Right ventricle myocardium inferior (tissue), 1 donor: ENCODE measurements around the gene CELSR1. TPM values are rescaled to one million over a fixed set of nuclear protein-coding genes. Genes with fewer than 3 reads are reported as not detected.
"Not testable (repeated sequence)": the region's sequence is repeated elsewhere in the genome, so short reads cannot be mapped to it uniquely, and the experiment has no call there.

ENCODE experiments used
- ATAC-seq: fragments of 200-7000 bp; cut with Tn5 transposase; one replicate; pipeline ENCODE4 v1.9.1; 2020; ENCODE audit warnings: mild to moderate bottlenecking, moderate library complexity
- DNase-seq: peaks from one replicate; pipeline ENCODE4 v3.0.0; 2021; ENCODE audit errors: missing footprints
- intact Hi-C: fragments of 100-400 bp; cut with DNase I; formaldehyde crosslinking; loops from one replicate; pipeline ENCODE4 v1.11.0; 2022
- total RNA-seq: library from RNA; stranded (reverse); fragmentation: NEBNext Ultra II Directional; extraction: Animal tissue kit (Norgen Biotek cat#: 25700); gene quantifications from one replicate; pipeline ENCODE4 v1.2.1, GENCODE V29; 2021
- donor health status: DM: no; HTN: yes; CAD: no; lungs with severe emphysema.

Gene CELSR1
- total RNA-seq, 1 donor from 2014 or later: 8.4 TPM

DNA sequence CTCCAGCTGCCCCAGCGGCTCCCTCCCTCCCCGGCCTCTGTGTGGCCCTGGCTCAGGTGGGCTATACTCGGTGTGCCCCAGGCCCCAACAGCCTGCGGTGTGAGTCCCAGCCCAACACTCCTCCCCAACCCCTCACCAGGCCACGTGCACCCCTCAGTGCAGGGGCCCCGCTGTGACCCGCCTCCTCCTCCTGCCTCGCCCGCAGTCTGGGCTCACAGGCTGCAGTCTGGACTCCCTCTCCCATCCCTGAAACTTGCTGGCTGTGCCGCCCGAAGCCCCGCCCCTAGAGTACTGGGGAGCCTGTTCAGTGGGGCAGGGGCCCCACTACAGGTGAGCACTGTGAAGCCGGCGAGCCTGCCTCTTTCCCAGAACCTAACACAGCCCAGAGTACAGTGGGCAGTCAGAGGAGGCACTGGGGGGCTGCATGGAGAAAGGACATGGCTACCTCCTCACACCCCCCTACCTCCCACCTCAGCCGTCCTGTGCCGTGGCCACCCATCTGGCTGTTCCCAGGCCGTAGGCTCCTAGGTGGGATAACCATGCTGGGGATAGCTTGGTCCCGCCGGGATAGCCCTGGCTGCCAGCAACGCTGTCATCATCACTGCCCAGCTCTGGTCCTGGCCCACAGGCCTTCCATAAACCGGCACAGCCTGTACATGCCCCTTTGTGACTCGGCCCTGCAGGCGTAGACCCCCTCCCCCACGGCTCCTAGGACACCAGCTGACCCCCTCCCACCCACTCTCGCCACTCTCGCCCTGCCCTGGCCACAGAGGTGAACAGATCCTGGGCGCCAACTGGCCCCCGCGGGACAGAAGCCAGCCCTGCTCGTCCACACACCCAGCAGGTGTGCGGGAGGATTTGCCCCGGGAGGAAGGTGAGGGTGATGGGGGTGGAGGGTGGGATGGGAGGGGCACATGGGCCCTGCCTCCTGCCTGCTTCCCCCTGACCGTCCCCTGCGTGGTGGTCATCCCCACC lies 29.7 kb downstream of the CELSR1 start:
- ATAC-seq (no peak), DNase-seq (no peak)
- intact Hi-C loops: no loop called here

DNA sequence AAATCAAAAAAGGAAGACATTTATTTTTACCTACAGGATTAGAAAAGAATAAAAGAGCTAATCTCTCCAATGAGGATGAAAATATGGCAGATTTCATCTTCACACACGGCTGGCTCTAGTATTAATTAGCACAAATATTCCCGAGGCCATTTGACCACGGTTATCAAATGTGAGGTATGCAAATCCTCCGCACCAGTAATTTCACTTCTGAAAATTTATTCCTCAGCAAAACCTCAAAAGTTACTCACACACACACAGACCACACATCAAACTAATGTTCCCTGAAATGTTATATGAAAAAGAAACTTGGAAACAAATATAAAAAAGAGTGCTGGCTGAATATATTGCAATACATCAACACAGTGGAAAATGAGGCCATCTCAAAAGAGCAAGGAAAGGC lies 32.8 kb downstream of the CELSR1 start:
- DNase-seq (no peak), ATAC-seq (no peak)
- intact Hi-C loops: no loop called here

DNA sequence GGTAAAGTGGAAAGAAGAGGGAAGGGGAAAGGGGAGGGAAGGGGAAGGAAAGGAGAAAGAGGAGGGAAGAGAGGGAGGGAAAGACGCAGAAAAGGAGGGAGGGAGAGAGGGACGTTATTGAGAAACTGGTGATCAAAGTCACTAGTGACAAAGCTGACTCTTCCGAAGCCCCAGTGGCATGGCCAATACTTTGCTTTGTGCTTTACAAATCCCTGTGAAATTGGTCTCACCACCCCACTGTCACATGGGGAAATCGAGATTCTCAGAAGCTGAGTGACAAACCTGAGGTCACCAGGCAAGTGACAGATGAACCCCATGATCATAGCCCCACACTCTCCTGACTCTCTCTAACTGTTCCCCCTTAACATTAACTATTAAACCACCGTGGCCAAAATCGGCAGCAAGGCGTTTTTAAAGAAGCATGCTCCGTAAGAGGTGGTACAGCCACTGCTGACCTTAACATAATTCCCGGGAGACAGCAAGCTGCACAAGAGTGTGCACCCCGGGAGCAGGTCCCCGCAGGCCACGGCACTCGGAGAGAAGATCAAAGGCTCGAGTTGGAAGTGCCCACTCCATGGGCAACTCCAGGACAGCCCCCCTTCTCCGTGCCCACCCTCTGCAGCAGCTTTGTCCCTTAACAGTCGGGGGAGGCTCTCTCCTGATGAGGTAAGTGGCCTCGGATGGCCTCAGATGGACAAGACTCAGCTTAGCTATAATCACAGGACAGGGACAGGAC lies 34.8 kb downstream of the CELSR1 start:
- ATAC-seq (no peak), DNase-seq (no peak)
- intact Hi-C loops: no loop called here

DNA sequence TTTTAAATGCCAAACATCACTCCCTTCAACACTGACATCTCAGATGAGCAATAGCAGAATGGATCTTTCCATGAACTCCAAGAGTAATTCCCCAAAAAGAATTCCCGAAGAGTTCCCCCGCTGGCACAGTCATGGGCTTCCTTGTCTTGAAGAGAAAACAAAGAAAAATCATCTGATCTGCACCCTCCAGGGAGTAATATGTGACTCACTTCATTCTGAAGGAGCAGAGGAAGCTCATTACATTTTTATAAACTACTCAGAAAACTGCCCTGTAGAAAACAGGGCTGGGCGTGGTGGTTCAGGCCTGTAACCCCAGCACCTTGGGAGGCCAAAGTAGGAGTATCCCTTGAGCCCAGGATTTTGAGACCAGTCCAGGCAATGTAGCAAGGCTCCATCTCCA lies 35.7 kb downstream of the CELSR1 start:
- no peak for DNase-seq
- intact Hi-C loops: no loop called here
- no peak for ATAC-seq

DNA sequence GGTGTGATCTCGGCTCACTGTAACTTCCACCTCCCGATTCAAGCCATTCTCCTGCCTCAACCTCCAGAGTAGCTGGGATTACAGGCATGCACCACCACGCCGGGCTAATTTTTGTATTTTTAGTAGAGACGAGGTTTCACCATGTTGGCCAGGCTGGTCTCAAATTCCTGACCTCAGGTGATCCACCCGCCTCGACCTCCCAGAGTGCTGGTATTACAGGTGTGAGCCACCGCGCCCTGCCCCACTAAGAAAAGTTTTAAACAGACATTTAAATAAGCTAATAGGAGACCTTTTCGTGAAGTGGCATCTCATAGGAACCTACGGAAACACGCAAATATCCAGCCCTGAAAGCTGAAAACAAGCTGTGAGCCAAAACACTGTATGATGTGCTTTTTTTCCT lies 36.2 kb downstream of the CELSR1 start:
- intact Hi-C loops, DNase-seq, ATAC-seq: not testable (repeated sequence)

DNA sequence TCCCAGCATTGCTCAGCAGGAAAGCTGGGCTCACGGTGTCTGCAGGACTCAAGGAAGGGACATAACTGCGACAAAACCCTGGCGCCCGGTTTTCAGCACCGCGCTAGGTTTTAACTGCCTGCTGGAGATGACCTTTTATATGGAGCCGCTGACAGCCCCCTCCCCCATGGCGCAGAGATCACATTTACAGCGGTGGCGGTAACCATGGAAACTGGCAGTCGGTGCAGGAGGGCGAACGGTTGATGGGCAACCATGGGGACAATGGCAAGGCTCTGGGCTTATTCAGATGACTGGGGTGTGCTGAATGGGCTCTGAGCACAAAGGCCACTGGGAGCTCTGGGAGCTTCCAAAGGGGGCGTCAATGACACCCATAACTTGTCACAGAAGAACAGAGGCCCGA lies 37.2 kb downstream of the CELSR1 start:
- ATAC-seq: no peak
- DNase-seq: no peak
- intact Hi-C loops: no loop called here

DNA sequence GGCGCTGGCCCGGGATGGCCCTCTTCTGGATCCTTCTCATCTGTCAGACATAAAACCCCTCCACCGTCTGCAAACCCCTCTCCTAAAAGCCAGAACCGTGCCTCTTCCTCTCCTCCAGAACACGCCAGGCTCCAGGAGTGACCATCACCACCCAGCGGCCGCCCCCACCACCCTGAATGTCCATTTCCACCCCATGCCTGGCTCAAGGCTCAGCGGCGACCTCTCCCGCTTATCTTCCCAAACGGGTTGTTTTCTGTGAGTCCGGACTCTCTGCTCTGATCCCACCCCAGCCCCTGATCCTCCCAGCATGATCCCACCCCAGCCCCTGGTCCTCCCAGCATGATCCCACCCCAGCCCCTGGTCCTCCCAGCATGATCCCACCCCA lies 37.6 kb downstream of the CELSR1 start:
- intact Hi-C loops: no loop called here
- DNase-seq (no peak), ATAC-seq (no peak)

DNA sequence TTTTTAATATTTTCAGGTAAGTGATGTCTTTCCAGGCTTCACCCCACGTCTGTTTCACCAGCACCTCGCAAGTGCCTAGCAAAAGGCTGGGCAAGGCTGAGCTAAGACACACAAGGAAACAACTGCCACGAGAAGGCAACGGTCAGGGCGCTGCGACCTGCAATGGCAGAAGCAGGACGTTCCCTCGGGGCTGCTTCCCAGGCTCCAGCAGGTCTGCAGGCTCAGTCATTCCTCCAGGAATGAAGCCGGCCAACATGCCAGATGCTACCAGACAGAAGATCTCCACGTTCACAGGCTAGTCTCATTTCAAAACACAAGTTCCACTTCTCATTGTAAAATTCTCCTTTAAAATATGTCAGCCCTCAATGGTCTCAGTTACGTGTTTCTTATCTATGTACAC lies 45.5 kb downstream of the CELSR1 start:
- intact Hi-C loops: no loop called here

DNA sequence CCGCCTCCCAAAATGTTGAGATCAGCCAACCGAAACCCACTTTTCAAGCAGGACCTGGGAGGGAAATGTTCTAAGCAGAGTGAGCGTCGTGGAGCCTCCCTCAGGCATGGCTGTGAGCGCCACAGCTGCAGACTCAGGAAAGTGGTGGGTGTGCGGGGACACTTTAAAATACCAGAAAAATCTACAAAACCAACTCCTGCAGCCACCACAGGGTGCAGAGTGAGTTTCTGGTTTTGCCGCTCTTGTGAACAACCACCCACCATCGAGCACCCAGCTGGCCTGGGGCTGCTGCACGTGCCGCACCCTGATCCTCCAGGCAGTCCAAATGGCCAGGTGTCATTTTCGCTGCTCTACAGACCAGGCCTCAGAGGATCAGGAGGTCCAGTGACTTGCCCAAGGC lies 46.9 kb downstream of the CELSR1 start:
- intact Hi-C loops: no loop called here
- no peak for ATAC-seq
- DNase-seq: no peak

More for the DNA sequence above, 45.5 kb downstream of the CELSR1 start:
- DNase-seq (no peak), ATAC-seq (no peak)

DNA sequence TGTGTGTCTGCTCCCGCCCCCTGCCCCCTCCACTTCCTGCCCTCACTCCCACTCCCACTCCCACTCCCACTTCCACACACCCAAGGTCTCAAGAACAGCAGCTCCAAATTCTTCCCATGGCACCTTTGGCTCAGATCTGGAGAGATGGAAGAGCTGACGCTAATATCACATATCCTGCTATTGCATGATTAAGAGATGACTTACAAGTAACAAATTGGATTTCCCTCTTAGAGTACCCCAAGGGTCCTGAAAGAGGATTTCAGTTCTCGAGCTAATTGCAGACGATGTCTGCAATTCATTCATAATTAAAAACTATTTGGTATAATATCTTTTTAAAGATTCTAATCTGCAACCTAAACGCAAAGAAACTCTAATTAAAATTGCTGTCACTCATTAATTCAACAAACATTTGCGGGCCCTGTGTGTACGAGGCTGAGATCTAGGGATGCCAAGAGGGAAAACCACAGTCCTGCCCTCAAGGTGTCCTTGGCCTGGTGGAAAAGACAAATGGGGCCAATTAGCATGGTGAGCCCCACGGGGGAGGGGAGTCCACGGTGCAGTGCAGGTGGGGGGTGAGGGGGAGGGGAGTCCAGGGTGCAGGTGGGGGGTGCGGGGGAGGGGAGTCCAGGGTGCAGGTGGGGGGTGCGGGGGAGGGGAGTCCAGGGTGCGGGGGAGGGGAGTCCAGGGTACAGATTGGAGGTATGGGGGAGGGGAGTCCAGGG lies 50.3 kb downstream of the CELSR1 start:
- ATAC-seq: no peak
- no peak for DNase-seq
- intact Hi-C loops: no loop called here

DNA sequence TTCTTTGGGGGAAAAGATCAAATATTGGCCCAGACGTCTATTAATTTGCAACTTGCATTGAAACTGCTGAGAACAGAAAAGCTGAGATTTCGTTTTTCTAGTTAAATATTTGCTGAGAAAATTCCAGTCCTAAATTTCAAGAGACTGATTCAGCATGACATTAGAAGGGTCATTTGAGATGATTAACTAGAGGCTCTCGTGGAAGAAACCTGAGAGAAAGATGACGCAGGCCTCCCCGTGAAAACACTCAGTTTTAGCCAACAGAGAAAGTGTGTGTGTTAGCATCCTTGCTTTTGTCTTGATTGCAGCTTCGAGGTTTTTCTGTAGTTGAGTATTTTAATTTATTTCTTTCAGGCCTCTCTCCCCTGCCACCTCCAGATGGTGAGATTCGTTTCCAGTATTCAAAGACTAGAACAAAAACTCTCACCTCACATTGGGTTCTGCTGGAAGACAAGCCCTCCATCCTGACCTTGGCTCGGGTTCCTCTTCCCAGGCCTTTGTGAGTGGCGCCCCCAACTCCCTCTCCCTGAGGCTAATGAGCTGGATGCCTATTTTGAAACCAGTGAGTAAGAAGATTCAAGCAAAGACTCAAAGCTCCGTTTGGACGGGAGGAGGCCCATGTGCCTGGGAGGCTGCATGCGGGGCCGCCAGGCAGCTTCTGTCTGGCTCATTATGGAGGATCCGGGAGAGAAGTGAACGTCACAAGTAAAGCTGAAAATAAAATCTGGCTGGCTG lies 52.4 kb downstream of the CELSR1 start:
- ATAC-seq: no peak
- DNase-seq: no peak
- intact Hi-C loops: no loop called here

DNA sequence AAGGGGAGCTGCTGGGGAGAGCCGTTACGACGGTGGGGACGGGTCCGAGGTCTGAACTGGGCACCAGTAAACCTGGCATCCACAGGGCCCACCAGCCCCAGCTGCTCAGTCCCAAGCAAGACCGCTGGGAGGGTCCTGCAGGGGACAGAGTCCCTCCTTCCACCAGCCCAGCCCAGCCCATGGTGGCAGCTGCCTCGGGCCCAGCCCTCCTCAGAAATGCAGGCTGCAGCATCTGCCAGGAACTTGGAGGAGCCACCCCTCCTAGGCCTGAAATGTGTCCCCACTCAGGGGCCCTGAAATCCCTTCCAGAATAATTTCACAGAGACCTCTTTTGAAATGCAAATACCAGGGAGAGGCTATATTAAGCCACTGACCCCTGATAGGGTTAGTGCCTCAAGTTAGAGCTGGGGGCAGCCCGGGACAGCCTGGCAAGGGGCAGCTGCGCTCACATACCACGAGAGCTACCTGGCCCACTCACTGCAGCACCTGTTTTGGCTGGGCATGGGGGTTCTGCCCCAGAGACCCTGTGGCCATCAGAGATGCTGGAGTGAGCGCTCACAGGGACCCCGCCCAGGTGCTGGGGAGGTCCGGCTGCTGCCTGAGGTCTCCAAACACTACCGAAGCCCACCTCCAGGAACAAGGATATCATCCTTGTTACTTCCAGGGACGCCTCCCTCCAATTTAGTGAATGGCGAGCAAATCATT lies 53.1 kb downstream of the CELSR1 start:
- no peak for ATAC-seq
- no peak for DNase-seq
- intact Hi-C loops: no loop called here

DNA sequence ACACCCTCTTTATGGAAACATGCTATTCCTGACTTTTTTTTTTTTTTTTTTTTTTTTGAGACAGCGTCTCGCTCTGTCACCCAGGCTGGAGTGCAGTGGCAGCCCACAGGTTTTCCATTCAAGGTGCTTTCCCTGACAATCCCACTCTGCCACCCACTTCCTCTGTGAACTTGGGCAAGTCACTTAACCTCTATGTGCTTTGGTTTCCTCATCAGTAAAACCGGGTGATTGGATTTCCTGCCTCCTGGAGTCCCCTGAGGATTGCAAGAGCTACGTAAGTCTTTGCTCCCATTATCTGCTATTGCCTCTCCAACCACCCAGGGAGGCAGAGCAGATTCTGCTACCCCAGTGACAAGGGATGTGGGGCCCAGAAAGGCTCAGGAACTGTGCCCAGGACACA lies 54.1 kb downstream of the CELSR1 start:
- DNase-seq (no peak), ATAC-seq (no peak)
- intact Hi-C loops: no loop called here

DNA sequence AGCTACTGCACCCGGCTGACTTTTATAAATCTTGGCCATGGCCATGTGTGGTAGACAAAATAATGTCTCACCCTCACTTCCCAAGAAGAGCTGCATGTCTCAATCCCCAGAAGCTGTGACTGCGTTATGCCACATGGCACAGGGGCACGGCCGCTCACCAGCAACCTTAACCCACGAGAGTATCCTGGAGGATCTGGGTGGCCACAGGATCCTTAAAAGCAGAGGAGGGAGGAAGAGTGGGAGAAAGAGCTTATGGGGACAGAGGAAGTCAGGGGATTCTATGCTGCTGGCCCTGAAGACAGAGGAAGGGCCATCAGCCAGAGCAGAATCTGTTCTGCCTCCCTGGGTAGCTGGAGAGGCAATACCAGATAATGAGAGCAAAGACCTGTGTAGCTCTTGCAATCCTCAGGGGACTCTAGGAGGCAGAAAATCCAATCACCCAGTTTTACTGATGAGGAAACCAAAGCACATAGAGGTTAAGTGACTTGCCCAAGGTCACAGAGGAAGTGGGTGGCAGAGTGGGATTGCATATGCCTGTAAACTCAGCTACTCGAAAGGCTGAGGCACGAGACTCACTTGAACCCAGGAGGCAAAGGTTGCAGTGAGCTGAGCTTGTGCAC lies 55.3 kb downstream of the CELSR1 start:
- no peak for ATAC-seq
- DNase-seq: no peak
- intact Hi-C loops: no loop called here

DNA sequence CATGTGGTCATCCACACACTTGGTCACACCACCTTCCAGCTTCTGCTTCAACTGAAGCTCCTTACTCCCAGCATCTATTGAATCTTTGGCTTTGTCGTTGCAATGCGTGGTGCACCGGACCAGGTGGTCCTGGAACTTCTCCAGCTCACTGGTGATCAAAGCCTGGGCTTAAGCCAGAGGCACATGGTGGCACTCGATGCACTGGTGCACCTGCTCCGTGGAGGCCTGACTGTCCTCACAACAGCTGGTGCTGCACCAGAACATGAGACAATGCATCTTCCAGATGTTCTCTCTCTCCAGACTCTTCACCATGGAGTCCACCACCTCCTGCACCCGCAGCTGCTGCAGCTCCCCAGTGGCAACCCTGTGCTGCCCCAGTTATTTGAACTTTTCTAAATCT lies 56.0 kb downstream of the CELSR1 start:
- DNase-seq: no peak
- intact Hi-C loops: no loop called here
- no peak for ATAC-seq

DNA sequence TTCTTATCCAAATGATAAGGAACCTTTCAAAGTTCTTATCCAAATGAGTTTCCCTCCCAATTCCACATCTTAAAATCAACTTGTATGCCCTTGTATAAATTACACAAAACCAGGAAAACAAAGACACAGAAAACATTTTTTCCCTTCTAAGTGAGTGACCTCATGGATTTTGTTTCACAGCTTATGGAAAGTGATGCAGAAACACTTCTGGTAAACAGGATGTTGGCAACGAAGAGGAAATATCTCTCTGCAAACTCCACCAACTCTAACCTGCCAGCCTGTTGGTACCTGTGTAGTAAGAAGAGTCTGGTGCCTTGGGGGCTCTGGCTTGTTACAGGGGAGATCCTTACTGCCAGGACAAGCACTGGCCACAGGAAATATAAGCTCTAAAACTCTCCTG lies 57.0 kb downstream of the CELSR1 start:
- ATAC-seq (no peak), DNase-seq (no peak)
- intact Hi-C loops: no loop called here

DNA sequence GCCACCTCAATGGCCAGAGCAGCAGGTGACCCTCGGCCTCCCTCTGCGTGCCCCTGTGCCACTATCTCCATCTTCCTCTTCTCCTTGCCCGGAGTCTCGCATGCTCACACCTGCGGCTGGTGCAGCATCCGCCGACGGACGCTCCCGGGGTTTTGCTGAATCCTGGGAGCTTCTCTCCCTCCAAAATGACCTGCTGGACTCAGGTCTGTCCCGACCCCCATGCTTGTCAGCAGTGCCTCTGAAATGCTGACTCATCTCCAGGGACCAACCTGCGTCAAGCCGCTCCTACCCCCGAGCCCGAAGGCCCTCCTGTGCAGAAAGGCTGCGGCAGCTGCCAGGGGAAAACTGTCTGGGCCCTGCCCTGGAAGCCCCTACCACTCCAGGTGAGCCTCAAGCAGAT lies 58.4 kb downstream of the CELSR1 start:
- DNase-seq (no peak), ATAC-seq (no peak)
- intact Hi-C loops: no loop called here

DNA sequence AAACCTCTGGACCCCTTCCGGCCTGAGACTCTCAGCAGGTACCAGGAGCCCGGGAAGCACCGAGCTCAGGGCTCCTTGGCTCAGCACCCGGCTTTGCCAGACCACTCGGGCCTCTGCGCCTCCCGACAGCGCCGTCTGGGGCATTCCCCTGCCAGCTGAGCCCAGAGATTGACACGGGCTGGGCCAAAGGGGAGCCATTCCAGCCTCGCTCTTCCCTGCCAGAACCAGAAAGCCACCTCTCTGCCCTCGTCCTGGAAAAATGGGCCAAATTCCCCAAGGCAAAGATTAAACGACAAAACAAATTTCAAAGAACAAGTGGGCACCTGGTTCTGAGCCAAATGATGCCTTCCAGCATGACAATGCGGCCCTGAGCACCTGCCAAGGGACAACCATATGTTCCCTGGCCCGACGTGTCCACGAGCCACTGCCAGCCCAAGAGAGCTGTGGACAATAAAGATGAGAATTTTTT lies 59.3 kb downstream of the CELSR1 start:
- DNase-seq (no peak), ATAC-seq (no peak)
- intact Hi-C loops: no loop called here
